ENCODE measurements around the gene GABBR2.

GRCh38 chr9:98312365-98312764 lies 396.4 kb downstream of the GABBR2 start:
- TF ChIP-seq CTCF (IDR thresholded peaks at IDR 0.05) (no peak), POLR2AphosphoS5 (IDR thresholded peaks at IDR 0.05; ENCODE audit: low read depth, low read length) (no peak), SIN3A (IDR thresholded peaks at IDR 0.05; ENCODE audit: borderline replicate concordance, insufficient read depth, low read depth, low read length) (no peak), REST (IDR thresholded peaks at IDR 0.05; ENCODE audit: insufficient read depth in 1 of 2, low read depth in 2 of 2, low read length in 1 of 2) (no peak), TCF7L2 (IDR thresholded peaks at IDR 0.05; ENCODE audit: low read depth, low read length) (no peak)
